Astrocyte (in vitro differentiated cells and primary cell): ENCODE data around the gene TRIO. TPM values are rescaled to one million over a fixed set of nuclear protein-coding genes. Genes with fewer than 3 reads are reported as not detected.

Experiments
- DNase-seq: peaks from one replicate; pipeline ENCODE4 v3.0.0-alpha.2; 2010; ENCODE audit warnings: low read depth
- FAIRE-seq: peaks from 2 replicates; lab custom pipeline; 2011; peaks lifted over from hg19 to GRCh38; lab: Jason Lieb, UNC
- H2AFZ ChIP-seq: 2 replicates; pipeline ENCODE4 v1.6.0; 2012; ENCODE audit warnings: low read depth, low read length, inconsistent platforms
- H3K27ac ChIP-seq: 2 replicates; pipeline ENCODE4 v1.5.1; 2011; ENCODE audit warnings: low read depth, low read length, inconsistent platforms
- H3K27me3 ChIP-seq: 2 replicates; pipeline ENCODE4 v1.6.0; 2011; ENCODE audit warnings: low read length, inconsistent platforms; ENCODE audit not compliant: insufficient read depth
- H3K36me3 ChIP-seq: 2 replicates; pipeline ENCODE4 v1.5.1; 2011; ENCODE audit warnings: low read length, inconsistent platforms; ENCODE audit not compliant: insufficient read depth
- H3K4me1 ChIP-seq: 2 replicates; pipeline ENCODE4 v1.5.1; 2011; ENCODE audit warnings: low read length, inconsistent platforms; ENCODE audit not compliant: insufficient read depth
- H3K4me2 ChIP-seq: 2 replicates; pipeline ENCODE4 v1.6.0; 2012; ENCODE audit warnings: low read length, inconsistent platforms
- H3K4me3 ChIP-seq: 2 replicates; pipeline ENCODE4 v1.5.1; 2011; ENCODE audit warnings: low read depth, mild to moderate bottlenecking, low read length, inconsistent platforms; ENCODE audit not compliant: insufficient read depth
- H3K79me2 ChIP-seq: 2 replicates; pipeline ENCODE4 v1.6.0; 2012; ENCODE audit warnings: mild to moderate bottlenecking, low read length, inconsistent platforms; ENCODE audit not compliant: insufficient read depth
- H3K9ac ChIP-seq: 2 replicates; pipeline ENCODE4 v1.6.0; 2012; ENCODE audit warnings: mild to moderate bottlenecking, low read length, inconsistent platforms
- H3K9me3 ChIP-seq: 2 replicates; pipeline ENCODE4 v1.5.1; 2012; ENCODE audit warnings: low read depth, mild to moderate bottlenecking, low read length, inconsistent platforms; ENCODE audit not compliant: insufficient read depth
- H4K20me1 ChIP-seq: 2 replicates; pipeline ENCODE4 v1.6.0; 2012; ENCODE audit warnings: low read length, inconsistent platforms; ENCODE audit not compliant: insufficient read depth
- H3K27ac Mint-ChIP-seq: one replicate; pipeline ENCODE4 v1.8.0; 2021; ENCODE audit warnings: mild to moderate bottlenecking, mixed read lengths; ENCODE audit not compliant: unreplicated experiment
- H3K27me3 Mint-ChIP-seq: one replicate; pipeline ENCODE4 v1.8.0; 2021; ENCODE audit warnings: low read depth, mixed read lengths; ENCODE audit not compliant: unreplicated experiment
- H3K36me3 Mint-ChIP-seq: one replicate; pipeline ENCODE4 v1.8.0; 2021; ENCODE audit warnings: low read depth, mixed read lengths; ENCODE audit not compliant: unreplicated experiment
- H3K4me1 Mint-ChIP-seq: one replicate; pipeline ENCODE4 v1.8.0; 2021; ENCODE audit warnings: low read depth, mixed read lengths; ENCODE audit not compliant: unreplicated experiment
- H3K4me3 Mint-ChIP-seq: one replicate; pipeline ENCODE4 v1.8.0; 2021; ENCODE audit warnings: mild to moderate bottlenecking, moderate library complexity, mixed read lengths; ENCODE audit not compliant: unreplicated experiment
- H3K9me3 Mint-ChIP-seq: one replicate; pipeline ENCODE4 v1.8.0; 2021; ENCODE audit warnings: mild to moderate bottlenecking, mixed read lengths; ENCODE audit not compliant: unreplicated experiment
- EZH2 ChIP-seq: IDR thresholded peaks from 2 replicates; pipeline ENCODE4 v1.6.1; 2012; ENCODE audit warnings: mild to moderate bottlenecking, low read length, inconsistent platforms; ENCODE audit not compliant: insufficient read depth
- total RNA-seq: library from RNA; stranded (reverse); gene quantifications from 2 replicates; pipeline ENCODE4 v1.2.1, GENCODE V29; 2021
- TF ChIP-seq, protein P1 (sequence below): IDR thresholded peaks from 2 replicates; pipeline ENCODE4 v1.5.1; 2011; ENCODE audit warnings: low read depth, mild to moderate bottlenecking, inconsistent platforms, low read length, moderate library complexity; ENCODE audit not compliant: insufficient read depth

The TRIO gene
- total RNA-seq, 1 donor from 2014 or later = 347 TPM

- no peak for DNase-seq
- Mint-ChIP-seq H3K4me3 (no peak overlapping the region), H3K27ac (no peak overlapping the region), H3K4me1 (peaks cover 46% of the 10 kb centered on the region), H3K27me3 (no peaks in the 10 kb centered on the region), H3K9me3 (no peaks in the 10 kb centered on the region), H3K36me3 (peaks cover 28% of the 10 kb centered on the region)
- Histone ChIP-seq H4K20me1 (peaks cover 64% of the 10 kb centered on the region), H2AFZ (no peak overlapping the region), H3K27ac (no peak overlapping the region), H3K79me2 (peaks cover 96% of the 10 kb centered on the region), H3K9me3 (no peaks in the 10 kb centered on the region), H3K9ac (no peak overlapping the region), H3K4me1 (peaks cover 22% of the 10 kb centered on the region), H3K27me3 (no peaks in the 10 kb centered on the region), H3K4me2 (no peak overlapping the region), H3K36me3 (peaks cover 46% of the 10 kb centered on the region), H3K4me3 (no peak overlapping the region)
- TF ChIP-seq, protein P1, sequence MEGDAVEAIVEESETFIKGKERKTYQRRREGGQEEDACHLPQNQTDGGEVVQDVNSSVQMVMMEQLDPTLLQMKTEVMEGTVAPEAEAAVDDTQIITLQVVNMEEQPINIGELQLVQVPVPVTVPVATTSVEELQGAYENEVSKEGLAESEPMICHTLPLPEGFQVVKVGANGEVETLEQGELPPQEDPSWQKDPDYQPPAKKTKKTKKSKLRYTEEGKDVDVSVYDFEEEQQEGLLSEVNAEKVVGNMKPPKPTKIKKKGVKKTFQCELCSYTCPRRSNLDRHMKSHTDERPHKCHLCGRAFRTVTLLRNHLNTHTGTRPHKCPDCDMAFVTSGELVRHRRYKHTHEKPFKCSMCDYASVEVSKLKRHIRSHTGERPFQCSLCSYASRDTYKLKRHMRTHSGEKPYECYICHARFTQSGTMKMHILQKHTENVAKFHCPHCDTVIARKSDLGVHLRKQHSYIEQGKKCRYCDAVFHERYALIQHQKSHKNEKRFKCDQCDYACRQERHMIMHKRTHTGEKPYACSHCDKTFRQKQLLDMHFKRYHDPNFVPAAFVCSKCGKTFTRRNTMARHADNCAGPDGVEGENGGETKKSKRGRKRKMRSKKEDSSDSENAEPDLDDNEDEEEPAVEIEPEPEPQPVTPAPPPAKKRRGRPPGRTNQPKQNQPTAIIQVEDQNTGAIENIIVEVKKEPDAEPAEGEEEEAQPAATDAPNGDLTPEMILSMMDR = no peak
- no peak for TF ChIP-seq EZH2
- FAIRE-seq = no peak
These were observed 312.7 kb downstream of the TRIO start for GRCh38 chr5:14455814-14456321.

DNA sequence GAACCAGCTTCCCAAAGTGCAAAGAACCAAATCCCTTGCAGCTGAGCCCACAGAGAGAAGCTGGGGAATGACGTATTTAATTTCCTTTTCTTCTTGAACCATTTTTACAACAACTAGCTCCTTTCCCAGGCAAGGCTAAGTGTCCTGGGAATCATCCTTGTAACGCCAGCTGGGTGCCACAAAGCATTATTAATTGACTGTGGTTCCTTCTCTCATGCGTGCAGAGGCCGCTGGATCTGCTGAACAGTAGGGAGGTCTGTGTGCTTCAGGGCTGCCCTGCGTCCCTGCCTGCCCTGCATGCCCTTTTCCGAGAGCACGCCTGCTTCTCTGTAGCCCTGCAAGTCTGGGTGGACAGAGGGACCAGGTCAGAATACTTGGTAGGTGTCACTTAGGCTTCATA lies 314.3 kb downstream of the TRIO start:
- Histone ChIP-seq H3K4me2 (no peak overlapping the region), H3K9me3 (no peaks in the 10 kb centered on the region), H3K79me2 (peaks cover 95% of the 10 kb centered on the region), H3K4me3 (no peak overlapping the region), H3K27ac (peak overlapping the region; percentile 29), H2AFZ (no peak overlapping the region), H3K36me3 (peaks cover 49% of the 10 kb centered on the region), H3K27me3 (no peaks in the 10 kb centered on the region), H3K4me1 (peaks cover 8% of the 10 kb centered on the region), H4K20me1 (peaks cover 65% of the 10 kb centered on the region), H3K9ac (peak overlapping the region; percentile 9)
- FAIRE-seq (no peak), DNase-seq (peak; percentile 45)
- Mint-ChIP-seq H3K27me3 (no peaks in the 10 kb centered on the region), H3K36me3 (peaks cover 32% of the 10 kb centered on the region), H3K4me1 (peaks cover 39% of the 10 kb centered on the region), H3K27ac (peak overlapping the region; percentile 62), H3K4me3 (no peak overlapping the region), H3K9me3 (no peaks in the 10 kb centered on the region)
- TF ChIP-seq EZH2 = no peak
- TF ChIP-seq, protein P1 = no peak

- Histone ChIP-seq H3K27me3 (no peaks in the 10 kb centered on the region), H2AFZ (no peak overlapping the region), H3K4me3 (no peak overlapping the region), H3K4me1 (peaks cover 4% of the 10 kb centered on the region), H3K36me3 (peaks cover 53% of the 10 kb centered on the region), H4K20me1 (peaks cover 72% of the 10 kb centered on the region), H3K4me2 (no peak overlapping the region), H3K9me3 (no peaks in the 10 kb centered on the region), H3K9ac (no peak overlapping the region), H3K27ac (peak overlapping the region; percentile 29), H3K79me2 (peaks cover 95% of the 10 kb centered on the region)
- Mint-ChIP-seq H3K36me3 (peaks cover 35% of the 10 kb centered on the region), H3K4me1 (peaks cover 34% of the 10 kb centered on the region), H3K4me3 (no peak overlapping the region), H3K27me3 (no peaks in the 10 kb centered on the region), H3K27ac (peak overlapping the region; percentile 43), H3K9me3 (no peaks in the 10 kb centered on the region)
- no peak for TF ChIP-seq EZH2
- TF ChIP-seq, protein P1 = no peak
- FAIRE-seq (no peak), DNase-seq (no peak)
These were observed 315.3 kb downstream of the TRIO start for GRCh38 chr5:14458414-14458813.
